Amniotic stem cell (primary cell): ENCODE results near the gene RELB.
"Not testable (repeated sequence)": the region's sequence is repeated elsewhere in the genome, so short reads cannot be mapped to it uniquely, and the experiment has no call there.

Experiments used
- DNase-seq: peaks from one replicate; lab custom pipeline; 2025; lab: John Stamatoyannopoulos, UW

Gene RELB

GRCh38 chr19:45001087-45001739 lies at the start of gene RELB:
TSS of gene RELB (plus strand) at chr19:45001464. CDS start at chr19:45001580, 116 bp downstream.
- DNase-seq = peak; percentile 75

DNA sequence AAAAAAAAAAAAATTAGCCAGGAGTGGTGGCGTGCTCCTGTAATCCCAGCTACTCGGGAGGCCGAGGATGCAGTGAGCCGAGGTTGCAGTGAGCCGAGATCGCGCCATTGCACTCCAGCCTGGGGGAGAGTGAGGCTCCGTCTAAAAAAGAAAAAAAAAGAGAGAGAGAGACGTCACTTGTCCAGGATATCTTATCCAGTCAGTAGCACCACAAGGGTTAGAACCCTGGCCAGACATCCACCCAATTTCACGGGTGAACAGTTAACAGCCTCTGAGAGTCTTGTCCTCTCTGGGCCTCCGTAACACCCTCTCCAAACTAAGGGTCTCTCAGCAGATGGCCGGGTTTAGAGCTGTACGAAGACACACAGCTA lies 47.0 kb upstream of the RELB start:
- DNase-seq = no peak

DNA sequence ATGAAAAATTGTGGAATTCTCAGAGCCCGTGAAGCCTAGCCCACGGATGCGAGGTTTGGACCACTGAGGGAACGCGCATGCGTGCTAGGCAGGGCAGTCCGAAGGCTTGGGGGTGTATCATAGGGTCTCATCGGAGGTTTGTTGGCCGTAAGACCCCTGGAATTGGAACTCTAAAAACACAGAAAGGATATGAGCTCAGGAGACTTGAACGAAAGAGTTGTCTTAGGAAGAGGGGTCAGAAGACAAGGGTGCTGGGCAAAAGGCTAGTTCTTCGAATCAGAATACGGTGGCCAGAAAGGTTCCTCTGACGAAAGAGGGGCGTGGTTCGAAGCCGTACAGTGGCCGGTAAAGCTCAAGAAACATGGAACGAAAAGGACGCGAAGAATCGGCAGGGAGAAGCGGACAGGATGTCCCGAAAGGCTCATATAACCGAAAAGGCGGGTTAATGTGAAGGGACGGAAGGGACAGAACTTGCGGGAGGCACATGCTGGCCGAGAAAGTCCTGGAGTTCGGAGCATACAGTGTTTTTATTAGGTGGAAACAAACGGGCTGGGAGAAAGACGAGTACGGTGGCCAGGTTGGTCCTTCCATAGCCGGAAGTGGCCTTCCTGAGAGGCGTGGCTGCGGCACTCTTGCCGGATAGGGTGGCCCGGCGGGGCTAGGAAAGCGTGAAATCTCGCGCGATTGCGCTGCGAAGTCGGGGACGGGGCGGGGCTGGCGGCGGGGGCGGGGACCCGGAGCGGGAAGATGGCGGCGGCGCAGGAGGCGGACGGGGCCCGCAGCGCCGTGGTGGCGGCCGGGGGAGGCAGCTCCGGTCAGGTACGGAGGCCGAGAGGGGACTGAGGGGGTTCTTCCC lies 46.4 kb upstream of the RELB start, which contains the start of gene CLPTM1:
Gene CLPTM1 (plus strand): TSS at position 732 of the 856 bp plus-strand sequence. CDS start 16 bp downstream, at position 748.
- peak; percentile 91 for DNase-seq

- DNase-seq = no peak
These were observed 45.5 kb upstream of the RELB start for GRCh38 chr19:44955505-44956439.

DNA sequence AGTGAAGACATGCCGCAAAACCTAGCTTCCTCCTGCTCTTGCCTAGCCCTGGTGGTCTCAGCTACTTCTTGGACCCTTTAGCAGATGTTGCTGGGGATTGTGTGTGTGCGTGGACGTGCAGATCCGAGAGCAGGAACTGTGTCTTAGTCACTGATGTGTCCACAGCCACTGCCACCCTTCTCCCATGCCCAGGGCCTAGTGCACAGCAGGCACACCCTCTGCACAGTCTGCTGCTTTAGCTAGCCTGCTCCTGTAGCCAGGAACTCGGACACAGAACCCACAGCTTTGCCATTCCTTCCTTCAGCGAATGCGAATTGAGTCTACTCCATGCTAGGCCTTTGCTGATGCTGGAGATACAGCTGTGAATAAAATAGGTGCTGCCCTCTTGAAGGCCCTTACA lies 43.7 kb upstream of the RELB start:
- no peak for DNase-seq

GRCh38 chr19:44958090-44958489 lies 43.2 kb upstream of the RELB start:
- DNase-seq = no peak

DNA sequence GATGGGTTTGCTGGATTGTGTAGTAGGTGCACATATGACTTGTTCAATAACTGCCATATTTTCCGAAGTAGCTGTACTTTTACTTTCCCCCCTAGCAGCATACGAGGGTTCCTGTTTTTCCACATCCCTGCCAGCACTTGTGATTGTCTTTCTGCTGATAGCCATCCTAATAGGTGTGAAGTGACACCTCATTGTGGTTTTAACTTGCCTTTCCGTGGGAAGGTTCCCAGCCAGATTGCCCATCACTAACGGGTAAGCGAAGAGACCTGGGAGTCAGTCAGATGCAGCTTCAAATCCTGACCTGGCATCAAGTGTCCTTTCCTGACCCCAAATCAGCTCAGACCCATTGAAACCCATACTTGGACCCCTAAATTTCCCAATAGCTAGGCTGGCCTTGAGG lies 41.6 kb upstream of the RELB start:
- DNase-seq = no peak

DNA sequence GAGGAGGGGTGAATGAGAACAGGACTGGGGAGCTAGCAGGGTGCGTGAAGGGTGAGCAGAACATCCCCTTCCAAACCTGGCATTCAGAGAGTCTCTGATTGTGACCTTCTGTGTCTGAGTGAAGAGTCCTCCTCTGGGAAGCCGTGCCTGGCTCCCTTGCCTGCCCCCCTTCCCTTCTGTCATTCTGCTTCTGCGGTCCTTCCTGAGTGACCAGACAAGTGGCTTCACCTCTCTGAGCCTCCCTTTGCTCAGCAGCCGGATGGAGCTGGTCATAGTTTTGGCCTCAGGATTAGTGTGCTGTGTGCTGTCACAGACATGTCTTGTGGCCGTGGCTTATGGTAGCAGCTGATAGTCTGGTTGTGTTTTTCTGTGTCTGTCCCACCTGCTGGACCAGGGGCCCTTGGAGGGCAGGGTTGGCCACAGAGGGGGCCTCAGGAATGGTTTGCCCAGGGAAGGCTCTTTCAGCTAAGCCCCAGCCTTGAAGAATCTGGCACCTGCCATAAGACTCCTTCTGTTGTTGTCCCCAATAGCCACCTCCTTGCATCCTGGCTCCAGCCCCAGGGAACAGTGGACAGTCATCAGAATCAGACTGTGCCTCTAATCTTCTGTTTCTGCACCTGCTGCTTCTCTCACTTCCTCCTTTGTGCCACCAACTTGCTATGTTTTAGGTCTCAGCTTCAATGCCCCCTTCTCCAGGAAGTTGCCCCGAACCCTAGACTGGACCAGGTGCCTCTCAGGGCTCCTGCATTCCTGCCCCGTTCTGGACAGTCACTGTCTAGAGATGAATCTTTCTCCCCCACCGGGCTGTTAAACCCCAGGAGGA lies 40.1 kb upstream of the RELB start:
- DNase-seq = no peak

DNA sequence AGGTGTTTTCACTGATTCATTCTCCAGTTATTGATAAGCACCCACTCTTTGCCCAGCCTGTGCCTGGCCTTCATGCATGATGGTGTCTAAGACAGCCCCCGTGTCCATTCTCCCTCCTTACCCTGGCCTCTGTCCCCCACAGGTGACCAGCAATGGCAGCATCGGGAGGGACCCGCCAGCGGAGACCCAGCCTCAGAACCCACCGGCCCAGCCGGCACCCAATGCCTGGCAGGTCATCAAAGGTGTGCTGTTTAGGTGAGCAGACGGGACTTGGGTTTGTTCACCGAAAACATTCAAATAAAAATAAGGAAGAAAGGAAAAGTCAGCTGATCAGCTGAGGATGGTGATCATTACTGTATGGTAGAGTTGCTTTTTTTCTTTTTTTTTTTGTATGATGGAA lies 39.4 kb upstream of the RELB start:
- no peak for DNase-seq

DNA sequence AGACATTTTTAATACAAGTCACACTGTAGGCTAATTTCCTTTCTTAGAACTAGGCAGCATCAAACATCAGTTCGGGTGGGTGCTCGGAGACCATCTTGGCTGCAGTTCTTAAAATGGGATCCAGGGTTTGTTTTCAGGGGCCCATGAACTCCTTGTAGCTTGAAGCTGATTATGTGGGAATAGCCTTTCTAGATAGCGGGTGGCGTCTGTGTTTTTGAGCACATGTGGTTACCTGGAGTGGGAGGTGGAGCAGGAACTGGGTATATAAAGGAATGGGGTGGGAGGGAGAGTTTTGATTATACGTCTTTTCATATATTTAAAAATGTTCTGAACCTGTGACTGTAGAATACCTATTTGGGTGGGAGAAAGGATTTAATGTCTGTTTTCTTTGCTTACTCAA lies 33.1 kb upstream of the RELB start:
- no peak for DNase-seq

GRCh38 chr19:44968670-44969069 lies 32.6 kb upstream of the RELB start:
- no peak for DNase-seq

- no peak for DNase-seq
These were observed 31.8 kb upstream of the RELB start for GRCh38 chr19:44969437-44969836.

- DNase-seq = not testable (repeated sequence)
These were observed 29.8 kb upstream of the RELB start for GRCh38 chr19:44971451-44971850.

DNA sequence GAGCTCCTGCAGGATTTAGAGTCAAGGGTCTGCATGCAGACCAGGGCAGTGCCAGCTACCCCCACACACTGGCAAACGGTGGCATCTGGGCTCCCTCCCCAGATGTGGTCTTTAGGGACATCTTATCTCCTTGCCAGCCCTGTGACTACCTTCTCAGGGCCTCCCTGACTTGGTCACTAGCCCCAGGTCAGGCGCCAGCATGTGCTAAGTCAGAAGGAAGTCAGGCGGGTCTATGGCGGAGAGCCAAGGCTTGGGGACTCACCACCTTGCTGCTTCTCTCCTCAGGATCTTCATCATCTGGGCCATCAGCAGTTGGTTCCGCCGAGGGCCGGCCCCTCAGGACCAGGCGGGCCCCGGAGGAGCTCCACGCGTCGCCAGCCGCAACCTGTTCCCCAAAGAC lies 28.5 kb upstream of the RELB start:
- no peak for DNase-seq

GRCh38 chr19:44973982-44974735 lies 27.1 kb upstream of the RELB start:
- no peak for DNase-seq

DNA sequence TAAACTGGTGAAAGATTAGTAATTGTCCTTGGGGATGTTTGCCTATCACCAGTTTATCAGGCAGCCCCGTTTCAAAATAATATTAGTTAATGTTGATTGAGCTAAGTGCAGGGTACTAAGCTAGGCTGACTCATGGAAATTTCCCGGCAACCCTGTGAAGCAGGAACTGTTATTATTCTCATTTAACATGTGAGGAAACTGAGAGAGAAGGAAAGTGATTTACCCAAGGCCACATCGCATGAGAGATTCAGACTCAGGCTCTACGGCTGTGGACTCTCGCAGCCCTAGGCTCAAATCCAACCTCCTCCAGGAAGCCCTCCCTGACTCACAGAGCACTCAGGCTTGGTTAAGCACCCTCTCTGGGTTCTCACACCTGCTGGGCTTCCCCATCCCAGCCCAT lies 26.4 kb upstream of the RELB start:
- no peak for DNase-seq

DNA sequence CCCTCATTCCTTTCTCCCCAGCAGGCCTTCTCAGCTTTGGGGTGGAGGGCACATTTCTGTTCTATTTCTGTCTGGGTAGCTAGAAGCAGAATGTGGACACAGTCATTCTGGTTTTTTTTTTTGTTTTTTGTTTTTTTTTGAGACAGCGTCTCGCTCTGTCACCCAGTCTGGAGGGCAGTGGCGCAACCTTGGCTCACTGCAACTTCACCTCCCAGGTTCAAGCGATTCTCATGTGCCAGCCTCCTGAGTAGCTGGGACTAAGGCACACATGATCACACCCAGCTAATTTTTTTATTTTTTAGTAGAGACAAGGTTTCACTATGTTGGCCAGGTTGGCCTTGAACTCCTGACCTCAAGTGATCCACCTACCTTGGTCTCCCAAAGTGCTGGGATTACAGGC lies 25.8 kb upstream of the RELB start:
- no peak for DNase-seq

DNA sequence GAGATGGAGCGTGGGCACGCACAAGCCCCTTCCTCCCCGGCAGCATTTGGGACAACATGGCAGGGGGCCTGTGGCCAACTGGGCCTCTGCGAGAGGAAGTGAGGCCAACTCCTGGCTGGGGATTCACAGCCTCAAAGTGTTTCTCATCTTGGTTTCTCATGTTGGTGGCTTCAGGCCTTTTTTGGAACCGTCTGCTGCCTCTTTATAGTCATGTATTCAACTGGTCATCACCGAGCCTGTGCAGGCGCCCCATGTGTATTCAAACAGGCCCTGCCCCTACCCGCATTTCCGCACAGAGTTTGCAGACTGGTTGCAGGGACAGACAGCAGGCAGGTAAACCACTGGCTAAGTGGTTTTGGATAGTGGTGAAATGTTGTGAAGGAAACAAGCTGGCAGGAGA lies 17.3 kb upstream of the RELB start:
- DNase-seq = no peak

- DNase-seq = no peak
These were observed 15.8 kb upstream of the RELB start for GRCh38 chr19:44985445-44985844.

- no peak for DNase-seq
These were observed 14.9 kb upstream of the RELB start for GRCh38 chr19:44986389-44986788.
